HepG2 (cell line): ENCODE results near the gene MTSS2. TPM values are rescaled to one million over a fixed set of nuclear protein-coding genes. Genes with fewer than 3 reads are reported as not detected.

Source experiments
- BORCS8-MEF2B ChIP-seq: sonication (generic); formaldehyde crosslinking; IDR thresholded peaks from 2 replicates; pipeline ENCODE4 v1.8.0; 2022; ENCODE audit warnings: mild to moderate bottlenecking, missing genetic modification reagents
- DNMT1 ChIP-seq: sonication (generic); formaldehyde crosslinking; IDR thresholded peaks from 2 replicates; pipeline ENCODE4 v1.5.1; 2020; ENCODE audit warnings: mild to moderate bottlenecking, missing genetic modification reagents
- EEA1 ChIP-seq: sonication (generic); formaldehyde crosslinking; IDR thresholded peaks from 2 replicates; pipeline ENCODE4 v1.5.1; 2020; ENCODE audit warnings: mild to moderate bottlenecking, missing genetic modification reagents, borderline replicate concordance
- GPN1 ChIP-seq: sonication (generic); formaldehyde crosslinking; IDR thresholded peaks from 2 replicates; pipeline ENCODE4 v1.5.1; 2020; ENCODE audit warnings: missing genetic modification reagents, borderline replicate concordance
- HIVEP1 ChIP-seq: sonication (generic); formaldehyde crosslinking; IDR thresholded peaks from 2 replicates; pipeline ENCODE4 v1.4.0; 2020; ENCODE audit warnings: mild to moderate bottlenecking, missing genetic modification reagents
- JUN ChIP-seq: sonication (generic); formaldehyde crosslinking; IDR thresholded peaks from 2 replicates; pipeline ENCODE4 v1.4.0; 2020; ENCODE audit warnings: mild to moderate bottlenecking, missing genetic modification reagents
- MLX ChIP-seq: IDR thresholded peaks from 2 replicates; pipeline ENCODE4 v1.6.1; 2016
- NR2C2 ChIP-seq: sonication (generic); formaldehyde crosslinking; IDR thresholded peaks from 2 replicates; pipeline ENCODE4 v1.4.0; 2020; ENCODE audit warnings: missing genetic modification reagents, mild to moderate bottlenecking, moderate library complexity, borderline replicate concordance
- ONECUT2 ChIP-seq: sonication (generic); formaldehyde crosslinking; IDR thresholded peaks from 2 replicates; pipeline ENCODE4 v1.4.0; 2020; ENCODE audit warnings: missing genetic modification reagents
- PHF8 ChIP-seq: sonication (generic); formaldehyde crosslinking; IDR thresholded peaks from 2 replicates; pipeline ENCODE4 v1.5.0; 2020; ENCODE audit warnings: missing genetic modification reagents
- RERE ChIP-seq: IDR thresholded peaks from 2 replicates; pipeline ENCODE4 v1.6.1; 2016; ENCODE audit warnings: low read depth, missing genetic modification reagents, missing compliant biosample characterization
- SALL2 ChIP-seq: sonication (generic); formaldehyde crosslinking; IDR thresholded peaks from 2 replicates; pipeline ENCODE4 v1.8.1; 2023; ENCODE audit warnings: mild to moderate bottlenecking, missing genetic modification reagents, inconsistent platforms
- STAG1 ChIP-seq: sonication (generic); formaldehyde crosslinking; IDR thresholded peaks from 2 replicates; pipeline ENCODE4 v1.4.0; 2020; ENCODE audit warnings: missing genetic modification reagents
- TFE3 ChIP-seq: IDR thresholded peaks from 2 replicates; pipeline ENCODE4 v1.6.1; 2016
- THAP7 ChIP-seq: sonication (generic); formaldehyde crosslinking; IDR thresholded peaks from 2 replicates; pipeline ENCODE4 v1.8.1; 2023; ENCODE audit warnings: mild to moderate bottlenecking, missing genetic modification reagents
- TMF1 ChIP-seq: sonication (generic); formaldehyde crosslinking; IDR thresholded peaks from 2 replicates; pipeline ENCODE4 v1.8.1; 2022; ENCODE audit warnings: low read depth, missing genetic modification reagents
- ZFP41 ChIP-seq: sonication (generic); formaldehyde crosslinking; IDR thresholded peaks from 2 replicates; pipeline ENCODE4 v1.4.0; 2020; ENCODE audit warnings: mild to moderate bottlenecking, missing genetic modification reagents, borderline replicate concordance
- ZNF20 ChIP-seq: sonication (generic); formaldehyde crosslinking; IDR thresholded peaks from 2 replicates; pipeline ENCODE4 v1.4.0; 2020; ENCODE audit warnings: mild to moderate bottlenecking, moderate library complexity, missing genetic modification reagents
- ZNF350 ChIP-seq: sonication (generic); formaldehyde crosslinking; IDR thresholded peaks from 2 replicates; pipeline ENCODE4 v1.4.0; 2020; ENCODE audit warnings: mild to moderate bottlenecking, low read depth, missing genetic modification reagents, borderline replicate concordance
- ZNF484 ChIP-seq: sonication (generic); formaldehyde crosslinking; IDR thresholded peaks from 2 replicates; pipeline ENCODE4 v1.5.1; 2020; ENCODE audit warnings: mild to moderate bottlenecking, low read depth, missing genetic modification reagents, borderline replicate concordance
- ZNF7 ChIP-seq: IDR thresholded peaks from 2 replicates; pipeline ENCODE4 v1.6.1; 2016; ENCODE audit warnings: missing biosample characterization, missing genetic modification reagents
- ZNF788 ChIP-seq: sonication (generic); formaldehyde crosslinking; IDR thresholded peaks from 2 replicates; pipeline ENCODE4 v1.5.0; 2020; ENCODE audit warnings: mild to moderate bottlenecking, missing genetic modification reagents, borderline replicate concordance
- polyA plus RNA-seq, 8 experiments: library from polyadenylated mRNA; depleted of rRNA in 3 of 8; stranded (reverse) in 7 of 8; unstranded in 1 of 8; fragments of >200 nt; fragmentation: Illumina TruSeq in 4 of 8; extraction: Trizol in 4 of 8; gene quantifications; 2 replicates each; pipeline versions ENCODE4 v1.2.1 to v1.2.3, GENCODE V29; 2011 to 2016; ENCODE audit warnings: low read depth in 4 of 8, missing spikeins in 1 of 8, mixed read lengths in 1 of 8; ENCODE audit not compliant: insufficient read depth in 1 of 8
- total RNA-seq, 5 experiments: library from RNA; depleted of rRNA; stranded (reverse); fragments of >200 nt; fragmentation: Illumina TruSeq; extraction: Trizol; gene quantifications; 2 replicates each; pipeline ENCODE4 v1.2.3, GENCODE V29; 2016; ENCODE audit warnings: low read depth in 1 of 5

Gene MTSS2
- total and polyA plus RNA-seq, 2 of the 13 experiments (the other 11 are each of a cell fraction or from before 2014, with no cell fraction given) = 132 to 242 TPM

GRCh38 chr16:70656712-70657263 is 29.1 kb downstream of the MTSS2 start (continued):
- TF ChIP-seq ZNF350 (CRISPR knock-in tag) (peak; percentile 90; the same call in 1 of the 2 replicates), BORCS8-MEF2B (CRISPR knock-in tag) (peak; percentile 82; the same call in 1 of the 2 replicates), NR2C2 (CRISPR knock-in tag) (no peak; the same call in 1 of the 2 replicates), DNMT1 (CRISPR knock-in tag) (peak; percentile 81; the same call in 1 of the 2 replicates), GPN1 (CRISPR knock-in tag) (no peak; the same call in 1 of the 2 replicates), EEA1 (peak; percentile 78; the same call in 1 of the 2 replicates), ZNF484 (CRISPR knock-in tag) (no peak), RERE (CRISPR knock-in tag) (0 out of 2 replicates have a peak, but pooled peaks have one; percentile 46), TMF1 (CRISPR knock-in tag) (0 out of 2 replicates have a peak, but pooled peaks have one; percentile 22), MLX (CRISPR knock-in tag) (no peak), PHF8 (CRISPR knock-in tag) (peak; percentile 61), SALL2 (CRISPR knock-in tag) (no peak), ZNF788 (peak; percentile 92; the same call in 1 of the 2 replicates), ONECUT2 (CRISPR knock-in tag) (no peak), JUN (CRISPR knock-in tag) (no peak; the same call in 1 of the 2 replicates), ZFP41 (CRISPR knock-in tag) (peak; percentile 91; the same call in 1 of the 2 replicates), TFE3 (CRISPR knock-in tag) (0 out of 2 replicates have a peak, but pooled peaks have one; percentile 20), STAG1 (CRISPR knock-in tag) (peak; percentile 89), ZNF20 (CRISPR knock-in tag) (no peak), THAP7 (CRISPR knock-in tag) (peak; percentile 67; the same call in 1 of the 2 replicates), ZNF7 (CRISPR knock-in tag) (no peak), HIVEP1 (peak; percentile 64; the same call in 1 of the 2 replicates)
